Ectodermal cell (in vitro differentiated cells): ENCODE measurements around the gene INHBC.

Source experiments
- H3K27ac ChIP-seq: 2 replicates; pipeline ENCODE4 v1.7.0; 2013; ENCODE audit warnings: mild to moderate bottlenecking, low read depth, low read length; ENCODE audit not compliant: insufficient read depth, poor library complexity, severe bottlenecking
- H3K27me3 ChIP-seq: 2 replicates; pipeline ENCODE4 v1.7.0; 2013; ENCODE audit warnings: mild to moderate bottlenecking, low read length; ENCODE audit not compliant: insufficient read depth, control insufficient read depth, poor library complexity, severe bottlenecking
- H3K36me3 ChIP-seq: one replicate; pipeline ENCODE4 v1.7.0; 2013; ENCODE audit warnings: low read length; ENCODE audit not compliant: control insufficient read depth, insufficient read depth
- H3K4me1 ChIP-seq: one replicate; pipeline ENCODE4 v1.7.0; 2013; ENCODE audit warnings: low read length; ENCODE audit not compliant: control insufficient read depth, insufficient read depth
- H3K4me3 ChIP-seq: 2 replicates; pipeline ENCODE4 v1.7.0; 2013; ENCODE audit warnings: low read depth, low read length, control low read depth; ENCODE audit not compliant: insufficient read depth
- H3K9me3 ChIP-seq: 2 replicates; pipeline ENCODE4 v1.7.0; 2013; ENCODE audit warnings: mild to moderate bottlenecking, low read length, moderate library complexity; ENCODE audit not compliant: control insufficient read depth
- WGBS, 2 experiments: methylation state at CpG; one replicate each; pipeline ENCODE4 v1.1.7; 2013; ENCODE audit warnings: missing lambda C conversion rate in 2 of 2; 5-methylcytosine and 5-hydroxymethylcytosine counted together

INHBC gene

GRCh38 chr12:57497223-57498131 is 62.9 kb downstream of the INHBC start:
- Histone ChIP-seq H3K9me3 (no peaks in the 10 kb centered on the region), H3K36me3 (peaks cover 48% of the 10 kb centered on the region), H3K4me3 (no peak overlapping the region), H3K27ac (no peak overlapping the region), H3K4me1 (no peaks in the 10 kb centered on the region), H3K27me3 (no peaks in the 10 kb centered on the region)
- WGBS, 2 experiments = 95 to 96% methylated on average over 12 of the region's 12 CpGs

DNA sequence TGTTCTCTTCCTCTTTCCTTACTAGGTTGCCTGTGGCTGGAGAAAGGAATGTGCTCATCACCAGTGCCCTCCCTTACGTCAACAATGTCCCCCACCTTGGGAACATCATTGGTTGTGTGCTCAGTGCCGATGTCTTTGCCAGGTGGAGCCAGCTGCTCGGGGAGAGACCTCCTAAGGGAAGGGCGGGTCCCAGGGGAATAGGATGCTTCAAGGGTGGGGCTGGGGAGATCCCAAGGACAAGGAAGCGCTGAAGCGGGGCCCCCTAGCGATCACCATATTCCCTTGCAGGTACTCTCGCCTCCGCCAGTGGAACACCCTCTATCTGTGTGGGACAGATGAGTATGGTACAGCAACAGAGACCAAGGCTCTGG is 63.5 kb downstream of the INHBC start:
- no peaks in the 10 kb centered on the region for H3K9me3 ChIP-seq
- 94 to 96% methylated on average over 9 of the region's 9 CpGs for WGBS, 2 experiments
- H3K27me3 ChIP-seq = no peaks in the 10 kb centered on the region
- no peak overlapping the region for H3K4me3 ChIP-seq
- H3K36me3 ChIP-seq = peaks cover 48% of the 10 kb centered on the region
- H3K27ac ChIP-seq = no peak overlapping the region
- H3K4me1 ChIP-seq = no peaks in the 10 kb centered on the region

- Histone ChIP-seq H3K27me3 (no peaks in the 10 kb centered on the region), H3K27ac (no peak overlapping the region), H3K36me3 (peaks cover 48% of the 10 kb centered on the region), H3K4me1 (no peaks in the 10 kb centered on the region), H3K9me3 (no peaks in the 10 kb centered on the region), H3K4me3 (no peak overlapping the region)
- WGBS, 2 experiments = 91 to 97% methylated on average over 4 of the region's 4 CpGs
These were observed 64.0 kb downstream of the INHBC start for GRCh38 chr12:57498571-57498970.

DNA sequence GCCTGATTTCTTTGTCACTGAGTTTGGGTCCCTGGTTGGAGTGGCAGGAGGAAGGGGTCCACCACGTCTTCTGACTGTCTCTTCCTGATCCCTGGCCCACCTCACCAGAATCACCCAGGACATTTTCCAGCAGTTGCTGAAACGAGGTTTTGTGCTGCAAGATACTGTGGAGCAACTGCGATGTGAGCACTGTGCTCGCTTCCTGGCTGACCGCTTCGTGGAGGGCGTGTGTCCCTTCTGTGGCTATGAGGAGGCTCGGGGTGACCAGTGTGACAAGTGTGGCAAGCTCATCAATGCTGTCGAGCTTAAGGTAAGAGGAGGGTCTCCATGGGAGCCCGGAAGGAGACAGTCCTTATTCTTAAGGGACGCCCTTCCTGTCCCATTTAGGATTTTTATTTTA is 65.6 kb downstream of the INHBC start:
- Histone ChIP-seq H3K4me1 (no peaks in the 10 kb centered on the region), H3K9me3 (no peaks in the 10 kb centered on the region), H3K36me3 (peaks cover 60% of the 10 kb centered on the region), H3K27ac (no peak overlapping the region), H3K27me3 (no peaks in the 10 kb centered on the region), H3K4me3 (no peak overlapping the region)
- WGBS, 2 experiments = 97% methylated on average over 11 of the region's 11 CpGs
